ENCODE measurements around the gene USP7.

- TF ChIP-seq CTCF (IDR thresholded peaks at IDR 0.05; ENCODE audit: low read depth, low read length, missing input control) (no peak), SP1 (IDR thresholded peaks at IDR 0.05) (no peak), FOXA1 (IDR thresholded peaks at IDR 0.05) (no peak), RAD21 (IDR thresholded peaks at IDR 0.05) (no peak), ZBTB33 (IDR thresholded peaks at IDR 0.05) (no peak)
Observed at GRCh38 chr16:8929086-8929748, 34.5 kb downstream of the USP7 start.
